ES-I3 (cell line): ENCODE results near the gene CSKMT.
A peak's percentile ranks its signal among the peaks of the same experiment; 100 is the strongest.
"Not testable (repeated sequence)": the region's sequence is repeated elsewhere in the genome, so short reads cannot be mapped to it uniquely, and the experiment has no call there.

Experiments used
- H3K36me3 ChIP-seq: 2 replicates; pipeline ENCODE4 v1.6.1; 2013; ENCODE audit warnings: mild to moderate bottlenecking, low read length, control low read depth, moderate library complexity; ENCODE audit not compliant: insufficient read depth
- H3K4me1 ChIP-seq: 2 replicates; pipeline ENCODE4 v1.6.1; 2013; ENCODE audit warnings: mild to moderate bottlenecking, control low read depth, low read length; ENCODE audit not compliant: insufficient read depth
- H3K9ac ChIP-seq: 2 replicates; pipeline ENCODE4 v1.6.1; 2013; ENCODE audit warnings: low read depth, mild to moderate bottlenecking, low read length, moderate library complexity
- H3K9me3 ChIP-seq: 2 replicates; pipeline ENCODE4 v1.6.1; 2013; ENCODE audit warnings: mild to moderate bottlenecking, low read length, moderate library complexity; ENCODE audit not compliant: control insufficient read depth, insufficient read depth

Gene CSKMT

GRCh38 chr11:62648185-62648966, 16.7 kb upstream of the CSKMT start:
- H3K4me1 ChIP-seq, result 0 out of 2 replicates have a peak, but pooled peaks cover 11% of the 10 kb centered on the region
- H3K9me3 ChIP-seq, result no peaks in the 10 kb centered on the region
- H3K9ac ChIP-seq, result no peak overlapping the region
- H3K36me3 ChIP-seq, result no peaks in the 10 kb centered on the region; the same call in 1 of the 2 replicates

- no peak overlapping the region for H3K9ac ChIP-seq
- no peaks in the 10 kb centered on the region for H3K9me3 ChIP-seq
- H3K4me1 ChIP-seq, result 0 out of 2 replicates have a peak, but pooled peaks cover 11% of the 10 kb centered on the region
- no peaks in the 10 kb centered on the region; the same call in 1 of the 2 replicates for H3K36me3 ChIP-seq
Measured at GRCh38 chr11:62648967-62649364, 16.1 kb upstream of the CSKMT start.

- no peaks in the 10 kb centered on the region; the same call in 1 of the 2 replicates for H3K36me3 ChIP-seq
- 0 out of 2 replicates have a peak, but pooled peaks cover 11% of the 10 kb centered on the region for H3K4me1 ChIP-seq
- H3K9ac ChIP-seq, result no peak overlapping the region
- no peaks in the 10 kb centered on the region for H3K9me3 ChIP-seq
Measured at GRCh38 chr11:62649486-62649885, 15.6 kb upstream of the CSKMT start.

- not testable (repeated sequence) for H3K36me3 ChIP-seq
- H3K4me1 ChIP-seq, result 0 out of 2 replicates have a peak, but pooled peaks cover 11% of the 10 kb centered on the region
Measured at GRCh38 chr11:62650283-62650682, 14.8 kb upstream of the CSKMT start.

GRCh38 chr11:62652161-62653006, 12.7 kb upstream of the CSKMT start:
- Histone ChIP-seq H3K9ac (peak overlapping the region; percentile 83), H3K4me1 (0 out of 2 replicates have a peak, but pooled peaks cover 5% of the 10 kb centered on the region), H3K36me3 (no peaks in the 10 kb centered on the region; the same call in 1 of the 2 replicates), H3K9me3 (no peaks in the 10 kb centered on the region)

More at GRCh38 chr11:62650283-62650682, 14.8 kb upstream of the CSKMT start:
- not testable (repeated sequence) for H3K9ac ChIP-seq, H3K9me3 ChIP-seq

- Histone ChIP-seq H3K9ac (no peak overlapping the region), H3K4me1 (0 out of 2 replicates have a peak, but pooled peaks cover 5% of the 10 kb centered on the region), H3K9me3 (no peaks in the 10 kb centered on the region), H3K36me3 (no peaks in the 10 kb centered on the region)
Measured at GRCh38 chr11:62654297-62654696, 10.8 kb upstream of the CSKMT start.

- Histone ChIP-seq H3K4me1 (0 out of 2 replicates have a peak, but pooled peaks cover 2% of the 10 kb centered on the region), H3K9me3 (no peaks in the 10 kb centered on the region), H3K36me3 (no peaks in the 10 kb centered on the region), H3K9ac (no peak overlapping the region)
Measured at GRCh38 chr11:62656796-62657429, 8.2 kb upstream of the CSKMT start.

GRCh38 chr11:62664405-62665074, 572 bp upstream of the CSKMT start:
- peaks cover 10% of the 10 kb centered on the region; the same call in 1 of the 2 replicates for H3K4me1 ChIP-seq
- no peaks in the 10 kb centered on the region for H3K9me3 ChIP-seq
- peaks cover 12% of the 10 kb centered on the region for H3K36me3 ChIP-seq
- H3K9ac ChIP-seq, result peak overlapping the region; percentile 99

- Histone ChIP-seq H3K36me3 (peaks cover 12% of the 10 kb centered on the region), H3K9ac (peak overlapping the region; percentile 99), H3K9me3 (no peaks in the 10 kb centered on the region), H3K4me1 (peaks cover 10% of the 10 kb centered on the region; the same call in 1 of the 2 replicates)
Measured at GRCh38 chr11:62665599-62666258, 617 bp downstream of the CSKMT start.

GRCh38 chr11:62666259-62666926, 1.3 kb downstream of the CSKMT start:
- Histone ChIP-seq H3K9me3 (no peaks in the 10 kb centered on the region), H3K36me3 (peaks cover 12% of the 10 kb centered on the region), H3K9ac (peak overlapping the region; percentile 99), H3K4me1 (peaks cover 10% of the 10 kb centered on the region; the same call in 1 of the 2 replicates)

- H3K36me3 ChIP-seq, result peaks cover 9% of the 10 kb centered on the region
- H3K4me1 ChIP-seq, result peaks cover 10% of the 10 kb centered on the region; the same call in 1 of the 2 replicates
- 0 out of 2 replicates have a peak overlapping the region, but pooled peaks have one; percentile 99 for H3K9ac ChIP-seq
- no peaks in the 10 kb centered on the region for H3K9me3 ChIP-seq
Measured at GRCh38 chr11:62667460-62667859, 2.3 kb downstream of the CSKMT start.

GRCh38 chr11:62669420-62670161, 4.5 kb downstream of the CSKMT start:
- no peaks in the 10 kb centered on the region for H3K9me3 ChIP-seq
- H3K4me1 ChIP-seq, result peaks cover 10% of the 10 kb centered on the region; the same call in 1 of the 2 replicates
- peaks cover 13% of the 10 kb centered on the region; the same call in 1 of the 2 replicates for H3K36me3 ChIP-seq
- no peak overlapping the region for H3K9ac ChIP-seq
